Embryonic facial prominence (tissue), 1 donor: ENCODE data around the gene TRIM24.

Experiments used
- DNase-seq: peaks from one replicate; pipeline ENCODE4 v3.0.0-alpha.2; 2016; ENCODE audit errors: extremely low spot score

Gene TRIM24

GRCh38 chr7:138625084-138625848 is 165.2 kb downstream of the TRIM24 start:
- DNase-seq, result no peak

GRCh38 chr7:138625849-138626230 is 165.8 kb downstream of the TRIM24 start:
- no peak for DNase-seq

GRCh38 chr7:138626846-138627245 is 166.8 kb downstream of the TRIM24 start:
- DNase-seq, result no peak

- no peak for DNase-seq
These were observed 167.3 kb downstream of the TRIM24 start for GRCh38 chr7:138627361-138627760.

- DNase-seq, result no peak
These were observed 170.1 kb downstream of the TRIM24 start for GRCh38 chr7:138630059-138630610.

GRCh38 chr7:138632384-138632783 is 172.3 kb downstream of the TRIM24 start:
- DNase-seq, result no peak

- DNase-seq, result no peak
These were observed 173.0 kb downstream of the TRIM24 start for GRCh38 chr7:138632826-138633602.
